ENCODE measurements around the gene CPXM1. TPM values are rescaled to one million over a fixed set of nuclear protein-coding genes. Genes with fewer than 3 reads are reported as not detected.
A peak's percentile ranks its signal among the peaks of the same experiment; 100 is the strongest.
"Not testable (repeated sequence)": the region's sequence is repeated elsewhere in the genome, so short reads cannot be mapped to it uniquely, and the experiment has no call there.

CPXM1 gene
- total RNA-seq, 2 donors from 2014 or later, result 47.8 to 53.5 TPM

DNA sequence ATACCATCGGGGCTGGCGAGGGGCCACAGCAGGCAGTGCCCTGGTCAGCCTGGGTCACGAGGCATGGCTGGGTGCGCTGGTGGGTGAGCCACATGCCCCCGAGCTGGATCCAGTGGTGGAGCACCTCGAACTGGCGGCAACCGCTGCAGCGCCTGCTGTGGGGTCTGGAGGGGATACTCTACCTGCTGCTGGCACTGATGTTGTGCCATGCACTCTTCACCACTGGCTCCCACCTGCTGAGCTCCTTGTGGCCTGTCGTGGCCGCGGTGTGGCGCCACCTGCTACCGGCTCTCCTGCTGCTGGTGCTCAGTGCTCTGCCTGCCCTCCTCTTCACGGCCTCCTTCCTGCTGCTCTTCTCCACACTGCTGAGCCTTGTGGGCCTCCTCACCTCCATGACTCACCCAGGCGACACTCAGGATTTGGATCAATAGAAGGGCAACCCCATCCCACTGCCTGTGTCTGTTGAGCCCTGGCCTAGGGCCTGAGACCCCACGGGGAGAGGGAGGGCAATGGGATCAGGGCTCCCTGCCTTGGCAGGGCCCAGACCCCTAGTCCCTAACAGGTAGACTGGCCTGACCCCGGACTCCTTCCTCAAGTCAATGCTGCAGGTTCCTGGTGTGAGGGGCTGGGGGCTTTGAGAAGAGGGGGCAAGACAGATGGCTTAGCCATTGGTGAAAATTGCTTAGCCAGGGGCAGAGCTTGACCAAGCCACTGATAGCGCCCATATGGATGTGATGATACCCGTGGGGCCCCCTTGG is 16.3 kb upstream of the CPXM1 start:
- Mint-ChIP-seq H3K4me3 (no peak overlapping the region), H3K4me1 (ENCODE audit: low read depth in 2 of 2) (peaks cover 18 to 21% of the 10 kb centered on the region in 2 donors), H3K27me3 (peaks cover 22 to 30% of the 10 kb centered on the region in 2 donors), H3K36me3 (peaks cover 15% of the 10 kb centered on the region), H3K9me3 (peaks cover 3% of the 10 kb centered on the region), H3K27ac (no peak overlapping the region)
- DNase-seq (ENCODE audit: low spot score), result no peak
- ATAC-seq, result peak; percentile 44 to 45

DNA sequence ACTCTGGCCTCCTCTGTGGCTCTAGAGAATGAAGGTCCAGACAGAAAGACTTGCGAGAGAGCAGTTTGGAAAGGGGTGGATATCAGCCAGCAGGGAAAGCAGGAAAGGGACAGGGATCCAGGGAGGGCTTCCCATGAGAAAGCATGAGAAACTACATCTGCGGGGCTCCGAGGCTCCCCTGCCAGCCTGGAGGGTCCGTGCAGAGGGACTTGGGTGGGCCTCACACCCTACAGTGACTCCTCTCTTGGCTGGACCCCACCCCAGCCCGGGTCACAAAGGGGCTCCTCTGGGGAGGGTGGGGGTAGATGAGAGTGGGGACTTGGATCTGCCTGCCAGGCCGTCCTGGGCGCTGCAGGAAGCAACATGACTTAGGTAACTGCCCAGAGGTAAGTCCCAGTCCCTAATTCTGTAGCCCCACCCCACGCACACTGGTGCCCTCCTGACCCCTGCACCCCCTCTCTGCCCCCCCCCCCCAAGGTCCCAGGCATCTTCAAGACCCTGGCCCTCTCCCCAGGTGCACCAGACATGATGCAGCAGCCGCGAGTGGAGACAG is 15.7 kb upstream of the CPXM1 start, which contains the start of gene TMEM239:
TMEM239 (plus strand) TSS at position 335 of the 553 bp plus-strand sequence; CDS start at position 526, 191 bp downstream.
- peaks cover 21 to 36% of the 10 kb centered on the region in 2 donors for H3K27me3 Mint-ChIP-seq

DNA sequence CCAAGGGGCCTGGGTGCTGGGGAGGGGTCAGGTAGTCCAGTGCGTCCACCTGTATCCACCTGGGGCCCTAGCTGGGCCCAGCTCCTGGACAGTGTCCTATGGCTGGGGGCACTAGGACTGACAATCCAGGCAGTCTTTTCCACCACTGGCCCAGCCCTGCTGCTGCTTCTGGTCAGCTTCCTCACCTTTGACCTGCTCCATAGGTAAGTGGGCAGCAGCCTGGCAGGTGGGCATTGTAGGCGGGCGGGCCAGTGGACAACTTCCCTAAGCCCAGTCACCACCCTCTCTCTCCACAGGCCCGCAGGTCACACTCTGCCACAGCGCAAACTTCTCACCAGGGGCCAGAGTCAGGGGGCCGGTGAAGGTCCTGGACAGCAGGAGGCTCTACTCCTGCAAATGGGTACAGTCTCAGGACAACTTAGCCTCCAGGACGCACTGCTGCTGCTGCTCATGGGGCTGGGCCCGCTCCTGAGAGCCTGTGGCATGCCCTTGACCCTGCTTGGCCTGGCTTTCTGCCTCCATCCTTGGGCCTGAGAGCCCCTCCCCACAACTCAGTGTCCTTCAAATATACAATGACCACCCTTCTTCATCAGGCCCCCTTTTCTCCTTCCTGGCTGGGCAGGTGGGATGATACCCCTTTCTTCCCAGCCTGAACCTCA is 14.9 kb upstream of the CPXM1 start:
- DNase-seq (ENCODE audit: low spot score) (no peak), ATAC-seq (no peak)
- H3K27me3 Mint-ChIP-seq, result peaks cover 22 to 39% of the 10 kb centered on the region in 2 donors
- peaks cover 3% of the 10 kb centered on the region for H3K9me3 Mint-ChIP-seq
- no peak overlapping the region for H3K4me3 Mint-ChIP-seq
- H3K27ac Mint-ChIP-seq, result no peak overlapping the region
- H3K4me1 Mint-ChIP-seq (ENCODE audit: low read depth in 2 of 2), result peaks cover 12 to 15% of the 10 kb centered on the region in 2 donors
- peaks cover 20% of the 10 kb centered on the region for H3K36me3 Mint-ChIP-seq

More for the DNA sequence above, 15.7 kb upstream of the CPXM1 start, which contains the start of gene TMEM239:
- Mint-ChIP-seq H3K4me1 (ENCODE audit: low read depth in 2 of 2) (peaks cover 15 to 17% of the 10 kb centered on the region in 2 donors), H3K36me3 (peaks cover 20% of the 10 kb centered on the region), H3K9me3 (peaks cover 3% of the 10 kb centered on the region), H3K27ac (no peak within 1 kb of the TSS), H3K4me3 (no peak within 1 kb of the TSS)
- DNase-seq (ENCODE audit: low spot score) (no peak), ATAC-seq (peak in 1 of 2 donors; percentile 13)

DNA sequence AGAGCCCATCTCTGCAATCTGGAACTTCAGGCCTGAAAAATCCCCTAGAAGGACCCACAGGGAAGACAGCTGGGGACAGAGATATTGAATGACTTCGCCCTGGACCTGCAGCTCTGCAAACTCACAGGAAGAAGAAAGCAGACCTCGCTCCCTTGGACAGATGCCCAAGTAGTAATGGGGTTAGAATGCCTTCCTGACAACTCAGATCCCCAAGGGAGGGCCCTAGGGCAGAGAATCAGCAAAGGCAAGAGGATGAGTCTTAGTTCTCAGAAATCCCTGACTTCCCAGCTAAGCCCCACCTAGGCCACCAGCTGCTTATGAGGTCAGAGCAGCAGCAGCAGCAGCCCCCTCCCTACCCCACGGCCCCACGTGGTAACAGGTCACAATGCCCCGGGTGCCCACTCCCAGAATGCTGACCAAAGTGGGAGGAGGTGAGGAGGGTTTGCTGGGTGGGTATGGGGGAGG is 14.2 kb upstream of the CPXM1 start, which contains the start of gene C20orf141:
C20orf141 (plus strand) TSS at position 401 of the 465 bp plus-strand sequence. CDS start 198 bp downstream, outside the sequence.
- peaks cover 17 to 32% of the 10 kb centered on the region in 2 donors for H3K27me3 Mint-ChIP-seq
- no peak within 1 kb of the TSS for H3K4me3 Mint-ChIP-seq
- peaks cover 5 to 11% of the 10 kb centered on the region in 2 donors for H3K4me1 Mint-ChIP-seq (ENCODE audit: low read depth in 2 of 2)
- peak in 1 of 2 donors; percentile 17 for ATAC-seq
- H3K9me3 Mint-ChIP-seq, result peaks cover 3% of the 10 kb centered on the region
- DNase-seq (ENCODE audit: low spot score), result no peak
- H3K27ac Mint-ChIP-seq, result no peak within 1 kb of the TSS
- H3K36me3 Mint-ChIP-seq, result peaks cover 14% of the 10 kb centered on the region

DNA sequence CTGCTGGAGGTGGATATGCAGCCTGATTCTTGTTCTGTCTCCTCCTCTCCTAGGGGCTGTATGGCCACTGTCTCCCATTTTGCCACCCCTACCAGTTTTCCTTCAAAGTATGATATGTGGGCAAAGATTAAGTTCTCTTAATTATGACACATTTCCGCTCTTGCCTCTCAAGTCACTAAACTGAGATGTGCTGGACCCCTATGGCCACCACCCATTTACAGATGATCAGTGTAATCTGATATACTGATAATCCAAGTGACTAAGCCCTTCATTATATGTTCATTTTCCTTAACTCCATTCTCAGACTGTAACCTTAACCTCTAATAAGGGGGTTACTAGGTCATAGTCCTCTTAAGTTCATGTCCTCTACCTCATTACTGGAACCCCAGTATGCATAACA is 13.6 kb upstream of the CPXM1 start:
- Mint-ChIP-seq H3K27me3 (peaks cover 18 to 34% of the 10 kb centered on the region in 2 donors), H3K4me3 (no peak overlapping the region), H3K9me3 (peaks cover 3% of the 10 kb centered on the region), H3K36me3 (peaks cover 14% of the 10 kb centered on the region), H3K27ac (no peak overlapping the region), H3K4me1 (ENCODE audit: low read depth in 2 of 2) (peaks cover 5 to 13% of the 10 kb centered on the region in 2 donors)
- DNase-seq (ENCODE audit: low spot score) (no peak), ATAC-seq (no peak)

DNA sequence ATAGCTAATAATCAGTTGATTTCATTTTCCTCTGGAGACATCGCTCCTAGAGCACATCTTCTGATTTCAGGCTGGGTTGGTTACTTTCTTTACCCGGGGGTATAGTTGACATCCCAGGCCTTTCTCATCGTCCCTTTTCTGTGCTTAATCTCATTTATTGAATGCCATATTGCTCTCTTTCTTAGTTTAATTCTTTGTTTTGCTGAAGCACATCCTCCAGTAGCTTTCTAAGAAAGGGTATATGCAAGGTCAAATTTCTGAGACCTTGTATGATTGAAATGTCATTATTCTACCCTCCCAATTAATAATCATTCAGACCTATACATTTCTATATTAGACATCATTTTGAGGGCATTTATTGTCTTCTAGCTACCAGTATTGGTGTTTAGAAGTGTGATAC is 11.8 kb upstream of the CPXM1 start:
- DNase-seq (ENCODE audit: low spot score) (no peak), ATAC-seq (no peak)
- Mint-ChIP-seq H3K27me3 (peaks cover 25 to 34% of the 10 kb centered on the region in 2 donors), H3K4me1 (ENCODE audit: low read depth in 2 of 2) (peaks cover 0 to 11% of the 10 kb centered on the region in 2 donors), H3K27ac (peak overlapping the region in 1 of 2 donors; percentile 13), H3K36me3 (peaks cover 14% of the 10 kb centered on the region), H3K4me3 (no peak overlapping the region), H3K9me3 (peaks cover 3% of the 10 kb centered on the region)

DNA sequence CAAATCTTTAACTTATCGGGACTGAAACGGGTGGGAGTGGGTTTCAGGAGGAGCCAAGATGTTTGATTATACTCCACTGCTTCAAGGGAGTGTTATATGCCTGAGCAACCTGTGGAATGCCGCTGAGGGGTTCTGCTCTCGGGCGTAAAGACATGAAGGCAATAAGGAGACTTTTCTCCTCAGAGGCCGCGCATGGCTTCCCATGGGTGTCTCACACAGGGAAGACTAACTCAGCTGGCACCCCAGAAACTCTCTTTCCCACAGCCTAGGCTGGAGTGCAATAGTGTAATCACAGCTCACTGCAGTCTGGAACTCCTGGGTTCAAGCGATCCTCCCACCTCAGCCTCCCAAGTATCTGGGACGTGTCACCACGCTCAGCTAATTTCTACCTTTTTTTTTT is 9.3 kb upstream of the CPXM1 start:
- ATAC-seq (no peak), DNase-seq (ENCODE audit: low spot score) (no peak)
- Mint-ChIP-seq H3K9me3 (peaks cover 3% of the 10 kb centered on the region), H3K4me1 (ENCODE audit: low read depth in 2 of 2) (peaks cover 0 to 9% of the 10 kb centered on the region in 2 donors), H3K27me3 (peaks cover 39 to 42% of the 10 kb centered on the region in 2 donors), H3K27ac (no peak overlapping the region), H3K4me3 (no peak overlapping the region), H3K36me3 (peaks cover 14% of the 10 kb centered on the region)

DNA sequence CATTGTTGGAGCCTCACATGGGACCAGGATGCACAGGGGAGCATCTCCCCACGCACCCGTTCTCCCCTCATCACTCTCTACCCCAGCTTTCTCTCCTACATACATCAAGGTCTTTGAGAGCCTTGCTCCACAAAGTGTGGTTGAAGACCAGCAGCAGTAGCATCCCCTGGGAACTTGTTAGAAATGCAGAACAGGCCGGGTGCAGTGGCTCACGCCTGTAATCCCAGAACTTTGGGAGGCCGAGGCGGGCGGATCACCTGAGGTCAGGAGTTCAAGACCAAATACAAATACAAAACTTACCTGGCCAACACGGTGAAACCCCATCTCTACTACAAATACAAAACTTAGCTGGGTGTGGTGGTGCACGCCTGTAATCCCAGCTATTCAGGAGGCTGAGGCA is 7.5 kb upstream of the CPXM1 start:
- H3K9me3 Mint-ChIP-seq; H3K4me3 Mint-ChIP-seq; ATAC-seq; H3K27ac Mint-ChIP-seq; DNase-seq (ENCODE audit: low spot score): not testable (repeated sequence)
- H3K4me1 Mint-ChIP-seq (ENCODE audit: low read depth in 2 of 2), result peaks cover 0 to 12% of the 10 kb centered on the region in 2 donors
- peaks cover 14% of the 10 kb centered on the region for H3K36me3 Mint-ChIP-seq
- peaks cover 40 to 47% of the 10 kb centered on the region in 2 donors for H3K27me3 Mint-ChIP-seq

DNA sequence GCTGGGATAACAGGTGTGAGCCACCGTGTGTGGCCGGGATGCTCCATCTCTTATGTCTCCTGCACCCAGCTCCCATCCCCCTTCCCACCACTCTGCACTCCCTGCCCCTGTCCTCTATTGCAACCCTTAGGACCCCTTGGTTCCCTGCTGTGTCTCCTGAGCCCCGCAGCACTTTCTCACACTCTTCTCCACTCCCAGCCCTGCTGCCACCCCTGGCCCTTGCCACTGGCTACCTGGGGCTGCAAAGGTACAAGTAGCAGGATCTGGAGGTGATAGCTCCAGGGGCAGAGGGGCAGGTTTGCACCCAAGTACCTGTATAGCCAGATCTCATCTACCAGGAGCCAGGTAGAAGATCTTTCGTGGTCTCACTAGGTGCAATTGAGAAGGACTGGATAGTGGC is 6.6 kb upstream of the CPXM1 start:
- H3K27me3 Mint-ChIP-seq, result peaks cover 39 to 49% of the 10 kb centered on the region in 2 donors
- peaks cover 6 to 18% of the 10 kb centered on the region in 2 donors for H3K4me1 Mint-ChIP-seq (ENCODE audit: low read depth in 2 of 2)
- H3K9me3 Mint-ChIP-seq, result no peaks in the 10 kb centered on the region
- H3K27ac Mint-ChIP-seq, result no peak overlapping the region
- ATAC-seq, result peak in 1 of 2 donors; percentile 43
- H3K36me3 Mint-ChIP-seq, result peaks cover 11% of the 10 kb centered on the region
- no peak for DNase-seq (ENCODE audit: low spot score)
- no peak overlapping the region for H3K4me3 Mint-ChIP-seq

DNA sequence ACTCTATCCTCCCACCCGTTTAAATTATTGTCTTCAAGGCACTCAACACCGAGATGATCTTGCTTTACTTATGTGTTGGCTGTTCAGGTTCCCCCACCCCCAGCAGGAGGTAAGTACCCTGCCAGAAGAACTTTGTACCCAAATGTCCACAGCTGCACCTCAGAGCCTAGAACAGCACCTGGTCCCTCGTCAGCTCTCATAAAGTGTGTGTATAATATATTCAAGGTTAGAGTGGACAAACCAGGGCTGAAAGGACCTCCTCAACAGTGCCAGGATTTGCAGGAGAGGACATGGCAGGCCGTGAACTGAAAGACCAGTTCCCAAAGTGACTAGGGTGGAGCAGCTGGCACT is 5.9 kb upstream of the CPXM1 start:
- H3K9me3 Mint-ChIP-seq, result no peaks in the 10 kb centered on the region
- DNase-seq (ENCODE audit: low spot score), result no peak
- peaks cover 4% of the 10 kb centered on the region for H3K36me3 Mint-ChIP-seq
- H3K4me3 Mint-ChIP-seq, result no peak overlapping the region
- peaks cover 10 to 22% of the 10 kb centered on the region in 2 donors for H3K4me1 Mint-ChIP-seq (ENCODE audit: low read depth in 2 of 2)
- no peak for ATAC-seq
- H3K27ac Mint-ChIP-seq, result no peak overlapping the region
- H3K27me3 Mint-ChIP-seq, result peaks cover 39 to 45% of the 10 kb centered on the region in 2 donors

DNA sequence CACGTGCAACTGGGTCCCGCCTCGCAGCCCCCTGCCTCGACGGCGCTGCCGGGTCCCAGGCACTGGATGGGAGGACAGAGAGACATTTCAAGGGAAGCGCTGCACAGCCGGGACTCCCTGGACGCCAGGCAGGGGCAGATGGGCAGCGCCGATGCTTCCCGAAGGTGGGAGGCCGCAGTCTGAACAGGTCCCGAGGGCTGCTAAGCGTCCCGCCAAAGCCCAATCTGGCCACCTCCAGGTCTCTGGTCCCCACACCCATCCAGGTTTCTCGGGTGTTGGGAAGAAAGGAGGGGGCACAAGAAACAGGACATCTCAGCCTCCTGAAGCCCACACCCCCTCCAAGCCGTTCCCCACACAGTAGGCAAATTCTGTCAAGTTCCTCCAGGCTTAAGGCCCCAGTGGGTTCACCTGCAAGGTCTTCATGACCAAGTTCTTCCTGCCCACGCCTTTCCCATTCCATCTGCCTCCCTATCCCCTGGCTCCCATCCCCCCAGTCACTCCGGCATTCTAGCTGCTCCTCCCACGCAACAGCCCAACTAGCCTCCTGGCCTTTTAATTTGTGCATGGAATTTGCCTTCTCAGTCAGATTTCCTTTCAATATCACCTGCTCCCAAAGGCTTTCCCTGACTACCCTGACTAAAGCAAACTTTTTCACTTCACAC is 5.4 kb upstream of the CPXM1 start:
- peaks cover 34 to 45% of the 10 kb centered on the region in 2 donors for H3K27me3 Mint-ChIP-seq
- DNase-seq (ENCODE audit: low spot score) (no peak), ATAC-seq (no peak)
- H3K4me1 Mint-ChIP-seq (ENCODE audit: low read depth in 2 of 2), result peaks cover 15 to 27% of the 10 kb centered on the region in 2 donors
- no peak overlapping the region for H3K4me3 Mint-ChIP-seq
- H3K36me3 Mint-ChIP-seq, result peaks cover 4% of the 10 kb centered on the region
- no peaks in the 10 kb centered on the region for H3K9me3 Mint-ChIP-seq
- H3K27ac Mint-ChIP-seq, result no peak overlapping the region

DNA sequence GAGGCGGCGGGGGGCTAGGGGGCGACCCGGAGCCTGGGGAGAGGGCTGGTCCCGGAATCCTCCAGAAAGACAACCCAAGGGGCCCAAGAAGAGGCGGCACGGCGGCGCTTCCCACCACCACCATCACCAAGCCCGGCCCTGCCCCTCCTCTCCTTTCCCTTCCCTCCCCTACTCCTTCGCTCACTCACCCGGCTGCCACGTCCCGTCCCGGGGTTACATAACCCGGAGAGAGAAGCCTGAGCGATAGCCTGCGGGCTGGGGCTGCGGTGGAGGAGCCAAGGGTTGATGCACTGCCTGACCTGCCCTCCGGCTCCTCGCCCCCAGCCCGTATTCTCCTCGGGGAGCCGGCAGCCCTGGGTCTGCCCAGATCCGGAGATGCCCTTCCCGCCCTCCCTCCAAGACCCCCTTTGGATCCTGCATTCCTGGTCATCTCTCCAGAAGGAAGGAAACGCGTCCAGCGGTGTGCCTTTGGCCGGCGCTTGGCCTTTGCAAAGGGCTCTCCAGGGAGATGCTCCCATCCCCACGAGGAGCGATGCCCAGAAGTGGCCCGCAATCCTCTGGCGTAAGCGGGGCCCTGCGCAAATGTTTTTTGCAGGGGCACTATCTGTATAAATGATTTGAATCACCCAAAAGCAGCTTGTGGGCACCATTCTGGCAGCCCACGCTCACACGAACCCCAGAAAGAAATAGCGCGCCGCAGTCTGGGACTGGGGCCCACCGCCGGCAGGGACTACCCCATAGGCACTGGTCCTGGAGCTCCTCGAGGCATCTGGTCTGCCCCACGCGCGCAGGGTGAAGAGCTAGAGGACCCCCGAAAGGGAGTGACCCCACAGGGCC is 4.6 kb upstream of the CPXM1 start:
- Mint-ChIP-seq H3K27me3 (peaks cover 32 to 49% of the 10 kb centered on the region in 2 donors), H3K4me3 (no peak overlapping the region), H3K9me3 (no peaks in the 10 kb centered on the region), H3K27ac (no peak overlapping the region), H3K36me3 (peaks cover 4% of the 10 kb centered on the region), H3K4me1 (ENCODE audit: low read depth in 2 of 2) (peaks cover 19 to 30% of the 10 kb centered on the region in 2 donors)
- ATAC-seq (no peak), DNase-seq (ENCODE audit: low spot score) (no peak)
